A673 (cell line): ENCODE data around the gene MICALL1. TPM values are rescaled to one million over a fixed set of nuclear protein-coding genes. Genes with fewer than 3 reads are reported as not detected.

ENCODE experiments used
- BruUV-seq: library from RNA; stranded (reverse); fragments of 400-500 nt; replicated peaks from 2 replicates; lab custom pipeline; 2021; lab: Mats Ljungman, UMichigan
- CTCF ChIA-PET: fragments of 300-600 bp; sonication (Branson Sonifier 250); formaldehyde crosslinking; loops from one replicate; lab custom pipeline; 2022; ENCODE audit warnings: antibody characterized with exemption; lab: Charles Lee
- POLR2A ChIA-PET: fragments of 300-600 bp; sonication (Branson Sonifier 250); formaldehyde crosslinking; loops from one replicate; lab custom pipeline; 2022; ENCODE audit warnings: antibody characterized with exemption; ENCODE audit not compliant: low non-redundant PET; lab: Charles Lee
- DNase-seq: peaks from one replicate; pipeline ENCODE4 v3.0.0-alpha.2; 2015; ENCODE audit warnings: low spot score
- H3K27ac ChIP-seq: fragments of 200-600 bp; sonication (generic); 2 replicates; pipeline ENCODE4 v1.5.1; 2016; ENCODE audit warnings: mixed run types, low read depth, mild to moderate bottlenecking, mixed read lengths, antibody characterized with exemption, low read length; ENCODE audit not compliant: poor library complexity, severe bottlenecking
- H3K27me3 ChIP-seq: fragments of 200-600 bp; sonication (generic); replicated peaks from 2 replicates; pipeline ENCODE4 v1.6.1; 2017; ENCODE audit warnings: mixed run types, low read depth, mild to moderate bottlenecking, mixed read lengths, antibody characterized with exemption, low read length; ENCODE audit not compliant: insufficient read depth, poor library complexity
- H3K36me3 ChIP-seq: fragments of 200-600 bp; sonication (generic); 2 replicates; pipeline ENCODE4 v1.6.1; 2016; ENCODE audit warnings: mixed run types, mild to moderate bottlenecking, mixed read lengths, antibody characterized with exemption, low read length; ENCODE audit not compliant: insufficient read depth, poor library complexity, severe bottlenecking
- H3K4me1 ChIP-seq: fragments of 200-600 bp; sonication (generic); 2 replicates; pipeline ENCODE4 v1.6.1; 2017; ENCODE audit warnings: mixed run types, mild to moderate bottlenecking, mixed read lengths, antibody characterized with exemption, low read length; ENCODE audit not compliant: insufficient read depth, poor library complexity, severe bottlenecking
- H3K4me3 ChIP-seq: fragments of 200-600 bp; sonication (generic); 2 replicates; pipeline ENCODE4 v1.5.1; 2016; ENCODE audit warnings: low read depth, mixed run types, mild to moderate bottlenecking, mixed read lengths, low read length; ENCODE audit not compliant: poor library complexity, severe bottlenecking
- H3K9me3 ChIP-seq: fragments of 200-600 bp; sonication (generic); 2 replicates; pipeline ENCODE4 v1.6.1; 2016; ENCODE audit warnings: mixed run types, low read depth, mild to moderate bottlenecking, mixed read lengths, antibody characterized with exemption, low read length; ENCODE audit not compliant: poor library complexity, severe bottlenecking
- CTCF ChIP-seq: fragments of 300-800, 200-600 bp; sonication (generic); conservative IDR thresholded peaks from 2 replicates; pipeline ENCODE4 v1.5.1; 2017; ENCODE audit warnings: low read depth, mild to moderate bottlenecking, antibody characterized with exemption, low read length, moderate library complexity, mixed read lengths
- EZH2 ChIP-seq: fragments of 200-600 bp; sonication (generic); IDR thresholded peaks from 2 replicates; pipeline ENCODE4 v1.6.1; 2017; ENCODE audit warnings: borderline replicate concordance, low read depth, mild to moderate bottlenecking, mixed read lengths, antibody characterized with exemption, low read length; ENCODE audit not compliant: poor library complexity, severe bottlenecking
- intact Hi-C: fragments of 100-400 bp; cut with micrococcal nuclease; formaldehyde crosslinking; loops from one replicate; pipeline ENCODE4 v1.10.0; 2022; ENCODE audit not compliant: unreplicated experiment
- total RNA-seq: library from RNA; stranded (reverse); gene quantifications from 2 replicates; pipeline ENCODE4 v1.2.3, GENCODE V29; 2021

MICALL1 gene
- total RNA-seq, 1 experiment from 2014 or later, result 33.0 TPM

- Histone ChIP-seq H3K27me3 (no peaks in the 10 kb centered on the region), H3K9me3 (no peaks in the 10 kb centered on the region), H3K36me3 (peaks cover 8% of the 10 kb centered on the region), H3K4me1 (no peaks in the 10 kb centered on the region), H3K4me3 (no peak overlapping the region), H3K27ac (no peak overlapping the region)
- intact Hi-C loops, result no loop called here
- TF ChIP-seq CTCF (no peak), EZH2 (no peak)
- DNase-seq, result no peak
- no TSS peak for BruUV-seq
- ChIA-PET CTCF (interaction anchor here (0.7 kb wide), 1 partner anchor 12 kb away, joined by 3 read pairs; no protein-coding TSS in a partner anchor), POLR2A (interaction anchor here (0.6 kb wide), 1 partner anchor 662 kb away, joined by 5 read pairs; no protein-coding TSS in a partner anchor)
These were observed 12.6 kb downstream of the MICALL1 start for GRCh38 chr22:37918580-37919270.

GRCh38 chr22:37920126-37920525 lies 14.0 kb downstream of the MICALL1 start:
- no peaks in the 10 kb centered on the region for H3K27me3 ChIP-seq
- H3K4me3 ChIP-seq, result no peak overlapping the region
- no peak for DNase-seq
- CTCF ChIA-PET, result no interaction called here
- TF ChIP-seq EZH2 (no peak), CTCF (no peak)
- POLR2A ChIA-PET, result no interaction called here
- peak overlapping the region; percentile 10 for H3K27ac ChIP-seq
- no peaks in the 10 kb centered on the region for H3K9me3 ChIP-seq
- peaks cover 5% of the 10 kb centered on the region for H3K36me3 ChIP-seq
- intact Hi-C loops, result no loop called here
- H3K4me1 ChIP-seq, result no peaks in the 10 kb centered on the region
- BruUV-seq, result no TSS peak

GRCh38 chr22:37922191-37922590 lies 16.1 kb downstream of the MICALL1 start:
- Histone ChIP-seq H3K9me3 (no peaks in the 10 kb centered on the region), H3K27me3 (no peaks in the 10 kb centered on the region), H3K4me1 (no peaks in the 10 kb centered on the region), H3K36me3 (peaks cover 8% of the 10 kb centered on the region), H3K27ac (no peak overlapping the region), H3K4me3 (no peak overlapping the region)
- no TSS peak for BruUV-seq
- ChIA-PET POLR2A (no interaction called here), CTCF (interaction anchor here (0.7 kb wide), 1 partner anchor 16 kb away, joined by 3 read pairs; the partner anchor contains the start of gene MICALL1)
- TF ChIP-seq EZH2, result no peak
- intact Hi-C loops, result no loop called here
- DNase-seq, result no peak
